Osteoblast (primary cell): Measurements from ENCODE around the gene SCIMP. TPM values are rescaled to one million over a fixed set of nuclear protein-coding genes. Genes with fewer than 3 reads are reported as not detected.
"Not testable (repeated sequence)": the region's sequence is repeated elsewhere in the genome, so short reads cannot be mapped to it uniquely, and the experiment has no call there.

Experiments used
- DNase-seq: peaks from one replicate; pipeline ENCODE4 v3.0.0; 2011; ENCODE audit warnings: low spot score, mixed read lengths; ENCODE audit not compliant: insufficient read length; ENCODE audit errors: missing footprints
- H2AFZ ChIP-seq: 2 replicates; pipeline ENCODE4 v1.6.0; 2011; ENCODE audit warnings: mild to moderate bottlenecking, low read length
- H3K27ac ChIP-seq: 2 replicates; pipeline ENCODE4 v1.5.1; 2011; ENCODE audit warnings: mild to moderate bottlenecking, low read depth, low read length, moderate library complexity
- H3K27me3 ChIP-seq: 2 replicates; pipeline ENCODE4 v1.6.0; 2012; ENCODE audit warnings: mild to moderate bottlenecking, control low read depth, inconsistent platforms, low read length, moderate library complexity; ENCODE audit not compliant: insufficient read depth
- H3K36me3 ChIP-seq: 2 replicates; pipeline ENCODE4 v1.5.1; 2011; ENCODE audit warnings: mild to moderate bottlenecking, low read length, control low read depth, moderate library complexity; ENCODE audit not compliant: insufficient read depth
- H3K4me1 ChIP-seq: 2 replicates; pipeline ENCODE4 v1.5.1; 2011; ENCODE audit warnings: mild to moderate bottlenecking, low read length, control low read depth, moderate library complexity; ENCODE audit not compliant: insufficient read depth
- H3K4me2 ChIP-seq: 2 replicates; pipeline ENCODE4 v1.6.0; 2011; ENCODE audit warnings: mild to moderate bottlenecking, low read length; ENCODE audit not compliant: insufficient read depth
- H3K4me3 ChIP-seq: fragments of 200-600 bp; sonication (generic); 3 replicates; pipeline ENCODE4 v1.5.1; 2012; ENCODE audit warnings: mild to moderate bottlenecking, low read length, inconsistent platforms; ENCODE audit not compliant: insufficient read depth
- H3K79me2 ChIP-seq: 2 replicates; pipeline ENCODE4 v1.6.0; 2012; ENCODE audit warnings: mild to moderate bottlenecking, low read length, control low read depth, inconsistent platforms; ENCODE audit not compliant: insufficient read depth
- H3K9me3 ChIP-seq: 2 replicates; pipeline ENCODE4 v1.5.1; 2011; ENCODE audit warnings: low read depth, low read length, control low read depth
- H4K20me1 ChIP-seq: 2 replicates; pipeline ENCODE4 v1.6.0; 2012; ENCODE audit warnings: mild to moderate bottlenecking, low read length, control low read depth; ENCODE audit not compliant: insufficient read depth
- total RNA-seq: library from RNA; depleted of rRNA; stranded (reverse); fragments of >200 nt; gene quantifications from 2 replicates; pipeline ENCODE4 v1.2.3, GENCODE V29; 2012
- TF ChIP-seq, protein P1 (sequence below): IDR thresholded peaks from 2 replicates; pipeline ENCODE4 v1.5.1; 2011; ENCODE audit warnings: mild to moderate bottlenecking, low read depth, low read length, moderate library complexity; ENCODE audit errors: extremely low read depth

The SCIMP gene
- total RNA-seq, 1 donor, result not detected

- no peak for DNase-seq
- TF ChIP-seq, protein P1, sequence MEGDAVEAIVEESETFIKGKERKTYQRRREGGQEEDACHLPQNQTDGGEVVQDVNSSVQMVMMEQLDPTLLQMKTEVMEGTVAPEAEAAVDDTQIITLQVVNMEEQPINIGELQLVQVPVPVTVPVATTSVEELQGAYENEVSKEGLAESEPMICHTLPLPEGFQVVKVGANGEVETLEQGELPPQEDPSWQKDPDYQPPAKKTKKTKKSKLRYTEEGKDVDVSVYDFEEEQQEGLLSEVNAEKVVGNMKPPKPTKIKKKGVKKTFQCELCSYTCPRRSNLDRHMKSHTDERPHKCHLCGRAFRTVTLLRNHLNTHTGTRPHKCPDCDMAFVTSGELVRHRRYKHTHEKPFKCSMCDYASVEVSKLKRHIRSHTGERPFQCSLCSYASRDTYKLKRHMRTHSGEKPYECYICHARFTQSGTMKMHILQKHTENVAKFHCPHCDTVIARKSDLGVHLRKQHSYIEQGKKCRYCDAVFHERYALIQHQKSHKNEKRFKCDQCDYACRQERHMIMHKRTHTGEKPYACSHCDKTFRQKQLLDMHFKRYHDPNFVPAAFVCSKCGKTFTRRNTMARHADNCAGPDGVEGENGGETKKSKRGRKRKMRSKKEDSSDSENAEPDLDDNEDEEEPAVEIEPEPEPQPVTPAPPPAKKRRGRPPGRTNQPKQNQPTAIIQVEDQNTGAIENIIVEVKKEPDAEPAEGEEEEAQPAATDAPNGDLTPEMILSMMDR, result no peak
- Histone ChIP-seq H2AFZ (no peak overlapping the region), H3K36me3 (peaks cover 24% of the 10 kb centered on the region), H3K79me2 (no peaks in the 10 kb centered on the region), H3K27me3 (no peaks in the 10 kb centered on the region), H3K9me3 (peaks cover 63% of the 10 kb centered on the region), H3K4me3 (no peak overlapping the region), H3K4me2 (no peak overlapping the region), H3K27ac (no peak overlapping the region), H3K4me1 (no peaks in the 10 kb centered on the region), H4K20me1 (no peaks in the 10 kb centered on the region)
These were observed 51.3 kb downstream of the SCIMP start for GRCh38 chr17:5183410-5183793.

DNA sequence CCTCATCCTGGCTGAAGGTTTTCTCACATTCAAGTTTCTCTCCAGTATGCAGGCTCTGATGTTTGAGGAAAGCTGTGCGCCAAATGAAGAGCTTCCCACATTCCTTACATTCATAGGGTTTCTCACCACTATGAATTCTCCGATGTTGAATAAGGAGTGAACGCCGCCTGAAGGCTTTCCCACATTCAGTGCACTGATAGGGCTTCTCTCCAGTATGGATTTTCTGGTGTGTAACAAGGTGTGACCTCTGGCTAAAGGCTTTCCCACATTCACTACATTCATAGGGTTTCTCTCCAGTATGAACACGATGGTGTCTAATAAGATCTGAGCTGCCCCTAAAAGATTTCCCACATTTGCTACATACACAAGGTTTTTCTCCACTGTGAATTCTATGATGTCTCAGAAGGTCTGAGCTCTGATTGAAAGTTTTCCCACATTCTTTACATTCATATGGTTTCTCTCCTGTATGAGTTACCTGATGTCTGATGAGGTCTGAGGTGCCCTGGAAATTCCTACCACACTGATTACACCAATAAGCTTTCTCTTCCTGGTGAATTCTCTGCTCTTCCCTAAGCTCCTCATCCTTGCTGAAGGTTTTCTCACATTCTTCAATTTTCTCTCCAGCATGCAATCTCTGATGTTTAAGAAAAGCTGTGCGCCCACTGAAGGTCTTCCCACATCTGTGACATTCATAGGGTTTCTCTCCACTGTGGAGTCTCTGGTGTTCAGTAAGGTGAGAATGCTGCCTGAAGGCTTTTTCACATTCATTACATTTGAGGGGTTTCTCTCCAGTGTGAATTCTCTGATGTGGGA, 51.9 kb downstream of the SCIMP start:
- H3K9me3 ChIP-seq, result peaks cover 63% of the 10 kb centered on the region
- no peak overlapping the region for H3K4me2 ChIP-seq
- no peak overlapping the region for H3K4me3 ChIP-seq
- no peaks in the 10 kb centered on the region for H3K27me3 ChIP-seq
- H3K27ac ChIP-seq, result no peak overlapping the region
- H3K4me1 ChIP-seq, result no peaks in the 10 kb centered on the region
- DNase-seq, result no peak
- peaks cover 23% of the 10 kb centered on the region for H3K36me3 ChIP-seq
- TF ChIP-seq, protein P1, result no peak
- no peaks in the 10 kb centered on the region for H4K20me1 ChIP-seq
- no peaks in the 10 kb centered on the region for H3K79me2 ChIP-seq
- no peak overlapping the region for H2AFZ ChIP-seq

- Histone ChIP-seq H3K4me1 (no peaks in the 10 kb centered on the region), H3K79me2 (no peaks in the 10 kb centered on the region), H3K27me3 (no peaks in the 10 kb centered on the region), H3K4me3 (no peak overlapping the region), H4K20me1 (no peaks in the 10 kb centered on the region), H3K36me3 (peaks cover 17% of the 10 kb centered on the region), H3K27ac (no peak overlapping the region), H3K9me3 (peaks cover 58% of the 10 kb centered on the region), H2AFZ (no peak overlapping the region), H3K4me2 (no peak overlapping the region)
- TF ChIP-seq, protein P1, result no peak
- no peak for DNase-seq
These were observed 53.0 kb downstream of the SCIMP start for GRCh38 chr17:5181509-5182305.

DNA sequence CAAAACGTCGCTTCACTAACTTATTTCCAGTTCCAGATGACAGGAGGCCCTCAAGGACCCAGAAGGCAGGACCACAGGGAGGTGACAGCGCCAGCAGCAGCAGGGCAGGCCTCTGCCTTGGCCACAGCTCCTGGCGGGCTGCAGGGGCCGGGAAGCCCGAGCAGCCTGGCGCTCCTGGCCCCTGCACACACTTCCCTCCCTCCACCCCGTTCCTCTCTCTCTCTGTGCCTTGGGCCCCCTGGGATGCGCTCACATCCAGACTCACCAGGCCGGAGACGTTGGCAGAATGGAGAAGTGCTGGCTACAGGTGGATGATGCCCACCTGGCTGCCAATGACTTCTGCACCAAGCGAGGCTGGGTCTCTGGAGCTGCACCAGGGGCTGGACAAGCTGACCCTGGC, 55.7 kb downstream of the SCIMP start:
- Histone ChIP-seq H2AFZ (no peak overlapping the region), H3K79me2 (no peaks in the 10 kb centered on the region), H3K4me3 (no peak overlapping the region), H3K4me1 (no peaks in the 10 kb centered on the region), H3K27me3 (no peaks in the 10 kb centered on the region), H3K9me3 (peaks cover 47% of the 10 kb centered on the region), H3K36me3 (peaks cover 9% of the 10 kb centered on the region), H4K20me1 (no peaks in the 10 kb centered on the region), H3K4me2 (no peak overlapping the region), H3K27ac (no peak overlapping the region)
- DNase-seq, result no peak
- TF ChIP-seq, protein P1, result no peak

DNA sequence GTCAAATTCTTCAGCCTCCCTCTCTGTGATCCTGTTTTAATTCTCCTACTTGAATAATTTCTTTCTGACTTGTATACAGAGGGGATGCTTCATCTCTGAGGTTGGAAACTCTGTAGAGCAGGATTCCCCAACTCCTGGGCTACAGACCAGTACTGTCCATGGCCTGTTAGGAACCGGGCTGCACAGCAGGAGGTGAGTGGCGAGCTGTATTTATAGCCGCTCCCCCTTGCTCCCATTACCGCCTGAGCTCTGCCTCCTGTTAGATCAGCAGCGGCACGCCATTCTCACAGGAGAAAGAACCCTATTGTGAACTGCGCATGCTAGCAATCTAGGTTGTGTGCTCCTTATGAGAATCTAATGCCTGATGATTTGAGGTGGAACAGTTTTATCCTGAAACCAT, 59.6 kb downstream of the SCIMP start:
- DNase-seq, H3K4me2 ChIP-seq, H3K79me2 ChIP-seq, H3K27ac ChIP-seq, H3K4me3 ChIP-seq, H3K4me1 ChIP-seq, H4K20me1 ChIP-seq, H3K36me3 ChIP-seq, H3K27me3 ChIP-seq, H2AFZ ChIP-seq: not testable (repeated sequence)
- peaks cover 13% of the 10 kb centered on the region for H3K9me3 ChIP-seq
